C4-2B (cell line): ENCODE measurements around the gene MGRN1.

Experiments used
- H3K27ac ChIP-seq: fragments of 450-650 bp; 2 replicates; pipeline ENCODE4 v1.5.1; 2017
- ZFX ChIP-seq: fragments of 450-650 bp; IDR thresholded peaks from 2 replicates; pipeline ENCODE4 v1.6.1; 2017
- TF ChIP-seq, protein P1 (sequence below): fragments of 450-650 bp; conservative IDR thresholded peaks from 2 replicates; pipeline ENCODE4 v1.5.1; 2017; ENCODE audit warnings: mild to moderate bottlenecking

Gene MGRN1

DNA sequence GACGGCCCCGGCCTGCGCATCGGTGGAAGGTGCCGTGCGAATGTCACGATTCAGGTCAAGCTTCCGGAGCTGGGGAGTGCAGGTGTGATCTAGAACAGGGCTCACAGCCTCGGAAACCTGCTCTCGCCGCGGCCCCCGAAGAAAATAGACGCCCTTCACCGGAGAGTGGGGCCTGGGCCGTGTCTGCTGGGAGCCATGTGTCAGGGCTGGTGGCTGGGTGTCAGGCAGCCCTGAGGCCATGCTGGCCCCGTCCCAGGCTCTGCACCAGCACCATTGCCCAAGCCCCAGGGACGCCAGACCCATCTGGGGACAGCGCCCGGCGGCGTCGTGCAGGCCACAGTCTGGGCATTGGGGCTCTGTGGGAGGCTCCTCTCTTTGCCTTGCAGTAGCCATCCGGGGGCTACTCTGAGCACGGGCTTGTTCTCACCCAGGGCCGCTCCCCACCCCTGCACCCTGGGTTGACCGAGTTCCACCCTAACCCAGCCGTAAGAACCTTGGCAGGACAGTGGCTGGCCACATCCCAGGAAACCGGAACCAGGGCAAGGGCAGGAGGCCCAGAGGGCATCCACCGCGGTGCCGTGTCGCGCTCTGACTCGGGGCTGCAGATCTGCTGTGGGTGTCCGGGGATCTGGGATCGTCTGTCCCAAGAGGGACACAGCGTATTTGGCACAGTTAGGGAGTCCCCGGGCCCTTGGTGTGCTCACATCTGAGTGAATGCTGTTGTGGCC lies 63.5 kb downstream of the MGRN1 start:
- TF ChIP-seq, protein P1, sequence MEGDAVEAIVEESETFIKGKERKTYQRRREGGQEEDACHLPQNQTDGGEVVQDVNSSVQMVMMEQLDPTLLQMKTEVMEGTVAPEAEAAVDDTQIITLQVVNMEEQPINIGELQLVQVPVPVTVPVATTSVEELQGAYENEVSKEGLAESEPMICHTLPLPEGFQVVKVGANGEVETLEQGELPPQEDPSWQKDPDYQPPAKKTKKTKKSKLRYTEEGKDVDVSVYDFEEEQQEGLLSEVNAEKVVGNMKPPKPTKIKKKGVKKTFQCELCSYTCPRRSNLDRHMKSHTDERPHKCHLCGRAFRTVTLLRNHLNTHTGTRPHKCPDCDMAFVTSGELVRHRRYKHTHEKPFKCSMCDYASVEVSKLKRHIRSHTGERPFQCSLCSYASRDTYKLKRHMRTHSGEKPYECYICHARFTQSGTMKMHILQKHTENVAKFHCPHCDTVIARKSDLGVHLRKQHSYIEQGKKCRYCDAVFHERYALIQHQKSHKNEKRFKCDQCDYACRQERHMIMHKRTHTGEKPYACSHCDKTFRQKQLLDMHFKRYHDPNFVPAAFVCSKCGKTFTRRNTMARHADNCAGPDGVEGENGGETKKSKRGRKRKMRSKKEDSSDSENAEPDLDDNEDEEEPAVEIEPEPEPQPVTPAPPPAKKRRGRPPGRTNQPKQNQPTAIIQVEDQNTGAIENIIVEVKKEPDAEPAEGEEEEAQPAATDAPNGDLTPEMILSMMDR = no peak
- no peak for TF ChIP-seq ZFX
- no peak overlapping the region for H3K27ac ChIP-seq

- no peak for TF ChIP-seq ZFX
- TF ChIP-seq, protein P1 = no peak
- H3K27ac ChIP-seq = no peak overlapping the region
Observed at GRCh38 chr16:4688674-4689045, 64.0 kb downstream of the MGRN1 start.

GRCh38 chr16:4689091-4689671 lies 64.6 kb downstream of the MGRN1 start:
- no peak for TF ChIP-seq ZFX
- TF ChIP-seq, protein P1 = no peak
- H3K27ac ChIP-seq = no peak overlapping the region

DNA sequence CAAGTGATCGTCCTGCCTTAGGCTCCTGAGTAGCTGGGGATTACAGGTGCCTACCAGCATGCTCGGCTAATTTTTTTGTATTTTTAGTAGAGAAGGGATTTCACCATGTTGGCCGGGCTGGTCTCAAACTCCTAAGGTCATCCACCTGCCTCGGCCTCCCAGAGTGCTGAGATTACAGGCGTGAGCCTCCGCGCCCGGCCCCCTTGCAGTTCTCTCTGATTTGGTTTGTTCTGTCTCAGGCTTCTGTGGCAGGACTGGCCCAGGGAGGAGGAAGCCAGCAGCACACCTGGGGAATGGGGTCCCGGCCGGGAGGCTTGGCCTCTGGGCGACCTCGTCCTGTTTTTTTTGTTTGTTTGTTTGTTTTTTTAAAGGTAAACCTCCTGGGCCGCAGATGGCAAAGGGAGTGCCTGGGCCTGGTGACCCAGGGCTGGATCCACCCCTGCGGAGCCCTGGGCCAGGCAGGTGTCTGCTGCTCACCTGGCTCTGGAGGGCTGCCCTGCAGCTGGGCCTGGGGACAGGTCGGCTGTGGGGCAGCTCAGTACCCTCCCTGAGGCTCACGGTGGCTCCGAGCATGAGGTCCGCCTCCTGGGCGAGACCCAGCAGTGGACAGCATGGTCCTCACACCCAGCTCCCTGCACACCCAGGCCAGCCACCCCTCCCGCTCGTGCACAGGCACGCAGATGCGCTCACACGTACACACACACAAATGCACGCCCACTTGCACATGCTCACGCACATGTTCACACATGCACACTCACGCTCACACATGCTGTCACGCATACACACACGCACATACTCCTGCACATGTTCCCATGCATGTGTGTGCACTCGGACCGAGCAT lies 65.5 kb downstream of the MGRN1 start:
- H3K27ac ChIP-seq = no peak overlapping the region
- TF ChIP-seq ZFX = no peak
- TF ChIP-seq, protein P1 = no peak

- TF ChIP-seq, protein P1 = no peak
- TF ChIP-seq ZFX = no peak
- H3K27ac ChIP-seq = no peak overlapping the region
Observed at GRCh38 chr16:4690946-4691665, 66.5 kb downstream of the MGRN1 start.

DNA sequence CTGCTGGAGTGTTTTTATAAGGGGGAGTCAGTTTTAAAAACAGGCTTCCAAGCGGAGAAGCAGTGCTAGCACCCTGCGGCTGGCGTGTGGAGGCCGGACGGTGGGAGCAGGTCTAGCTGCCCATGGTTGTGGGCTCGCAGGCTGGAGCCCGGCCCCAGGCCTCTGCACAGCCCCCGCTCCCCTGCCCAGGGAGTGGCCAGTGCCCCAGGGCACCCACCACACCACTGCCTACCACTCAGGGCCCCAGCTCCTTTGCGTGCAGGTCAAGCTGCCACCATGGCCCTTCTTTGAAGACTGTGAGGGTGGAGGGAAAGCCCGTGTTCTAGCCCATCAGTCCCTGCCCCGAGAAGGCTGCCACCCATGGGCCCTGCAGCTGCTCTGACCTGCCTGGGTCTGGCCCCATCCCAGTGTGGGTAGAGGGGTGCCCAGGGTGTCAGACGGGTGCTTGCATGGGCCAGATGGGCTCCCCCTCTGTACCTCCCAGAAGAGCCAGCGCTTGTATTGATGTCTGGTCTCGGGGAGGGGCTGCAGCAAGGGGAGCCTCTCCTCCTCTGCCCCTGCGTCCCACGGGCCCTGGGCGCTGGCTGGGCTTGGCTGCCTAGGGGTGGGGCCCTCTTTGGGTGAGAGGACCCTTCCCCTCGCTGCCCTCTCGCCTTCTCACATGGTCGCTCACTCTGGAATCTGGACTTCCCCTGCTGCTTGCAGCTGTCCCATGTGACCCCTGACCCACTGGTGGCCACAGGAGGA lies 67.2 kb downstream of the MGRN1 start:
- no peak for TF ChIP-seq ZFX
- TF ChIP-seq, protein P1 = no peak
- peak overlapping the region; percentile 97 for H3K27ac ChIP-seq
